Ovary (tissue), 3 donors: ENCODE data around the gene TBX4.

Experiments
- CTCF ChIP-seq, 3 donors: fragments of 450-650 bp in 2 of 3; fragments of 200-600 bp in 1 of 3; IDR thresholded peaks; one replicate each; pipeline versions ENCODE4 v1.5.1 to v1.8.0; 2016 to 2022; ENCODE audit warnings: antibody characterized with exemption in 3 of 3, mild to moderate bottlenecking in 1 of 3
- EP300 ChIP-seq: sonication (generic); formaldehyde crosslinking; IDR thresholded peaks from one replicate; pipeline ENCODE4 v1.6.1; 2017; ENCODE audit warnings: antibody characterized with exemption
- POLR2A ChIP-seq: fragments of 450-650 bp; IDR thresholded peaks from one replicate; pipeline ENCODE4 v1.6.1; 2017; ENCODE audit warnings: antibody characterized with exemption, mild to moderate bottlenecking, moderate library complexity
- donor health status: DM: no; HTN: no; CAD: no.

GRCh38 chr17:61519139-61519538, 66.9 kb downstream of the TBX4 start:
- TF ChIP-seq POLR2A: no peak
- no peak for TF ChIP-seq CTCF (IDR thresholded peaks at IDR 0.05)
- TF ChIP-seq EP300: no peak
